ENCODE data around the gene ZBTB2.

ZBTB2 gene

DNA sequence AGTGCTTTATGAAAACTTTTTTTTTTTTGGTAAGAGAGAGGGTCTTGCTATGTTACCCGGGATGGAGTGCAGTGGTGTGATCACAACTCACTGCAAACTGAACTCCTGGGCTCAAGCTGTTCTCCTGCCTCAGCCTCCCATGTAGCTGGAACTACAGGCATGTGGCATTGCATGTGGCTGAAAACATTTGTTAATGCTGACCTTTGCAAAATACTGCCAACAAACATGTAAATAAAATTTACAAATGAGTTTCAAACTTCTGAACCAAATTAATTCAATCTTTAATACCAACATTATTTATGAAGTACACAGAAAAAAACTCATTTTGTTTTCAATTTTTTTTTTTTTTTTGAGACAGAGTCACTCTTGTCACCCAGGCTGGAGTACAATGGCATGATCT lies 26.1 kb upstream of the ZBTB2 start:
- in situ Hi-C loops (cut with HindIII; ENCODE audit: low pct_unique_long_range_greater_than_20kb, low sequenced_read_pairs) = no loop called here
- DNase-seq (ENCODE audit: low read depth in 1 of 2, low spot score in 1 of 2) = no peak

DNA sequence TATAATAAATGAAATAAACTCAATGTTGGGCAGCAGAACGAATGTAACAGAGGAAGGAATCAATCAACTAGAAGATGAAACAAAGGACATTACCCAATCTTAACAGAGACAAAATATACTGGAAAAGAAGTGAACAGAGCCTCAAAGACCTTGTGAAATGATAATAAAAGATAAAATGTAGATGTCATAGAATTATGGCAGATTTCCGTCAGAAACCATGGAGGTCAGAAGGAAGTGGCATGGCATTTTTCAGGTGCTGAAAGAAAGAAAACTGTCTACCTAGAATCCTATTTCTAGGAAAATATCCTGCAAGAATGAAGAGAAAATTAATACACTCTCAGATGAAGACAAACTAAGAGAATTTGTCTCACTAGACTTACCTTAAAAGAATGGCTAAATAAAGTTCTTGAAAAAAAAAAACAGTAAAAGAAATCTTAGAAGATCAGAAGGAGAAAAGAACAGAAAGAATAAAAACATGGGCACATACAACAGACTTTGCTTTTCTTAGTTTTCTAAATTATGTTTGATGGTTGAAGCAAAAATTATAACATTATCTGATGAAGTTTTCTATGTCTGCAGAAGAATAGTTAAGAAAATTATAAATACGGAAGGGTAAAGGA lies 23.4 kb upstream of the ZBTB2 start:
- TF ChIP-seq JUND (IDR thresholded peaks at IDR 0.05; ENCODE audit: low read depth) = no peak
- in situ Hi-C loops (cut with HindIII; ENCODE audit: low pct_unique_long_range_greater_than_20kb, low sequenced_read_pairs) = no loop called here

More for the DNA sequence above, 26.1 kb upstream of the ZBTB2 start:
- no peak for TF ChIP-seq JUND (IDR thresholded peaks at IDR 0.05; ENCODE audit: low read depth)

DNA sequence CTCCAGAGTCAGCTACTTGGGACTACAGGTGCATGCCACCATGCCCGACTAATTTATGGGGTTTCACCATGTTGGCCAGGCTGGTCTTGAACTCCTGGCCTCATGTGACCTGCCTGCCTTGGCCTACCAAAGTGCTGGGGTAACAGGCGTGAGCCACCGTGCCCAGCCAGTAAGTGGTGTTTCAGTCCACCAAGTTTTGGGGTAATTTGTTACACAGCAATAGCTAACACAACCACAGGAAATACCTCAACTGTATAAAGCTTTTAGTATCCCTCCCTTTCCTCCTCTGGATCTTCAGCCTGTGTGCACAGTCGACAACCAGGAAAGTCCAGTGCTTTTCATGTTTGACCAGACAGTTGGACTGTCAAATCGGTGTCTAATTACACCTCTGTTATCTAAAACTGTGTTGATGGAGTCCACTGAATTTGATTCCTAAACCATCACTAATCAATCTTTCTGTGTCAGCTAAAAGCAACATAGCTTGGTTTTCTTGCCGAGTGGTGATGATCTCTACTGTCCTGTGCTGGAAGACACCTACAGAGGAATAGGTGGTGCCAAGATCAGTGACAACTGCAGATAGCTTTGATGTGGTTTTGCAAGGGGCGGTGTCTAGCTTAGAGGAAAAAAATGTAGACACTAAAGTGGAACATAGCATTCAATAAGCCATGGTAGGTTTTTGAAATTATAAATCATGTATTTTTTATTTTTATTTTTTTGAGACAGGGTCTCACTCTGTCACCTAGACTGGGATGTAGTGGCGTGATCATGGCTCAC lies 22.2 kb upstream of the ZBTB2 start:
- DNase-seq (ENCODE audit: low read depth in 1 of 2, low spot score in 1 of 2) = no peak
- no peak for TF ChIP-seq JUND (IDR thresholded peaks at IDR 0.05; ENCODE audit: low read depth)
- in situ Hi-C loops (cut with HindIII; ENCODE audit: low pct_unique_long_range_greater_than_20kb, low sequenced_read_pairs) = no loop called here

More for the DNA sequence above, 23.4 kb upstream of the ZBTB2 start:
- no peak for DNase-seq (ENCODE audit: low read depth in 1 of 2, low spot score in 1 of 2)

- no peak for DNase-seq (ENCODE audit: low read depth in 1 of 2, low spot score in 1 of 2)
- in situ Hi-C loops (cut with HindIII; ENCODE audit: low pct_unique_long_range_greater_than_20kb, low sequenced_read_pairs) = no loop called here
- TF ChIP-seq JUND (IDR thresholded peaks at IDR 0.05; ENCODE audit: low read depth) = no peak
Observed at GRCh38 chr6:151412909-151413308, 21.6 kb upstream of the ZBTB2 start.

DNA sequence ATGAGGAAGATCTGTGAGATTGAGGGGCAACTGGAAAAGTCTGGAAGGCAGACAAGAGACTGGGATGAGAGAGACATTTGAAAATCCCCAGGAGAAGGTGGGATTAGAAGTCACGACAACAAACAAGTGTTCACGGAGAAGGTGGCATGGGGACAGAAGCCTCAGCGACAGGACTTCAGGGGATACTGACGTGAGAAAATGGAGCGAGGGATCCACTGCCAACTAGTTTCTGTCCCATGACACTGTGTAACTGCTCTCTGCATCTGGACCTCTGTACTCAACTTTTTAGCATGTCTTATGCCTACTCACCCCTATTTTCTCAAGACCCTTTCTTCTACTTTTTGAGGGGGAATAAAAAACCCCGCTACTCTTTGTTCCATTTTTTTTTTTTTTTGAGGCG lies 18.3 kb upstream of the ZBTB2 start:
- DNase-seq (ENCODE audit: low read depth in 1 of 2, low spot score in 1 of 2) = no peak
- in situ Hi-C loops (cut with HindIII; ENCODE audit: low pct_unique_long_range_greater_than_20kb, low sequenced_read_pairs) = no loop called here
- TF ChIP-seq JUND (IDR thresholded peaks at IDR 0.05; ENCODE audit: low read depth) = no peak

- in situ Hi-C loops (cut with HindIII; ENCODE audit: low pct_unique_long_range_greater_than_20kb, low sequenced_read_pairs) = no loop called here
- DNase-seq (ENCODE audit: low read depth in 1 of 2, low spot score in 1 of 2) = no peak
- TF ChIP-seq JUND (IDR thresholded peaks at IDR 0.05; ENCODE audit: low read depth) = no peak
Observed at GRCh38 chr6:151409260-151409659, 17.9 kb upstream of the ZBTB2 start.

- TF ChIP-seq JUND (IDR thresholded peaks at IDR 0.05; ENCODE audit: low read depth) = no peak
- in situ Hi-C loops (cut with HindIII; ENCODE audit: low pct_unique_long_range_greater_than_20kb, low sequenced_read_pairs) = no loop called here
- DNase-seq (ENCODE audit: low read depth in 1 of 2, low spot score in 1 of 2) = no peak
Observed at GRCh38 chr6:151408858-151409257, 17.5 kb upstream of the ZBTB2 start.

DNA sequence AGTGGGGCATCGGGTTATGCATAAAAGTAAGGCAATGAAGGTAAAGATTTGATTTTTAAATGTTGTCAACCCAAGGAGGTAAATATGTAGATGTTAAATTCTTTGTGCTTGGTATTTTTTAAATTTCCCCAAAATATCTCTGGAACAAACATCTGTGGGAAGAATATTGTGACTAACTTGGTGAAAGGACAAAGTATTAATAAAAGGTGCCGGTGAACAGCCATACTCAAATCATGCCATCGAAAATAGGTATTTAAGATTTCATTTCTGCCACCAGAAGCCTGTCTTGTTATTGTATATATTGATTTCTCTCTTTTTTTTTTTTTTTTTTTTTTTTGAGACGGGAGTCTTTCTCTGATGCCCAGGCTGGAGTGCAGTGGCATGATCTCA lies 12.6 kb upstream of the ZBTB2 start:
- in situ Hi-C loops (cut with HindIII; ENCODE audit: low pct_unique_long_range_greater_than_20kb, low sequenced_read_pairs) = no loop called here

GRCh38 chr6:151402228-151402627 lies 10.9 kb upstream of the ZBTB2 start:
- in situ Hi-C loops (cut with HindIII; ENCODE audit: low pct_unique_long_range_greater_than_20kb, low sequenced_read_pairs) = no loop called here
- DNase-seq (ENCODE audit: low read depth in 1 of 2, low spot score in 1 of 2) = no peak
- TF ChIP-seq JUND (IDR thresholded peaks at IDR 0.05; ENCODE audit: low read depth) = no peak

More for the DNA sequence above, 12.6 kb upstream of the ZBTB2 start:
- DNase-seq (ENCODE audit: low read depth in 1 of 2, low spot score in 1 of 2) = no peak
- no peak for TF ChIP-seq JUND (IDR thresholded peaks at IDR 0.05; ENCODE audit: low read depth)

GRCh38 chr6:151400473-151400872 lies 9.1 kb upstream of the ZBTB2 start:
- no peak for DNase-seq (ENCODE audit: low read depth in 1 of 2, low spot score in 1 of 2)
- in situ Hi-C loops (cut with HindIII; ENCODE audit: low pct_unique_long_range_greater_than_20kb, low sequenced_read_pairs) = no loop called here
- TF ChIP-seq JUND (IDR thresholded peaks at IDR 0.05; ENCODE audit: low read depth) = no peak

DNA sequence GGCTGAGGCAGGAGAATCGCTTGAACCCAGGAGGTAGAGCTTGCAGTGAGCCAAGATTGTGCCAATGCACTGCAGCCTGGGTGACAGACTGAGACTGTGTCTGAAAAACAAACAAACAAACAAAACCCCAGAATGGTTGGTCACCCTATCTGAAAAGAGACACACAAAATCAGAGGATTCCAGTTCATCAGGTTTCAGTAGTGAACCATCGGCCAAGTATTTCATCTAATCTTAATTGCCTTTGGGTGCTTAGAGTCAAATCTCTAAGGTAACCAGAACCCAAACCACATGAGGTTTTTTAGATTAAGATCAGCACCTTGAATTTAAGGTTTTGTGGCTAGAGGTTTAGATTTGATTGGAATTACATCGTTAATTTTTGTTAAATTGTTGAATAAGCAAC lies 8.3 kb upstream of the ZBTB2 start:
- in situ Hi-C loops (cut with HindIII; ENCODE audit: low pct_unique_long_range_greater_than_20kb, low sequenced_read_pairs) = no loop called here
- peak in 1 of 2 experiments; percentile 54 for DNase-seq (ENCODE audit: low read depth in 1 of 2, low spot score in 1 of 2)
- no peak for TF ChIP-seq JUND (IDR thresholded peaks at IDR 0.05; ENCODE audit: low read depth)

- in situ Hi-C loops (cut with HindIII; ENCODE audit: low pct_unique_long_range_greater_than_20kb, low sequenced_read_pairs) = no loop called here
Observed at GRCh38 chr6:151393410-151393809, 2.1 kb upstream of the ZBTB2 start.

DNA sequence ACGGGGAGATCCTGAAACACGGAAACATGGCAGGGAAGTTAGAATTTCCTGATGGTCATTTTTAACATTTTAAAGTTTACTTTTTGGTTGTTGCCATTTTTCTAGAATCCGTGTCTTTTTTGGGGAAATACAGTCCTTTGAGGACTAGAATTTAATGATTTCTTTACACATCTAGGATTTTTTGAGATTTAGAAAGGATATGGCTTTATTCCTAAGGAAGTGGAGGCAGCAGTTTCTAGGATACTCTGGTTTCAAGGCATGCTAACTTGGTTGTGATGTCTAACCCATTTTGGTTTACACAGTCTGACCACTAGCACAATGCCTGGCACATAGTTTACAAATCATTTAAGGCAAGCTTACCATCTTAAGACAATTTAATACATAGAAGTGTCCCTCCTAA lies 1.1 kb upstream of the ZBTB2 start:
- in situ Hi-C loops (cut with HindIII; ENCODE audit: low pct_unique_long_range_greater_than_20kb, low sequenced_read_pairs) = no loop called here
- no peak for DNase-seq (ENCODE audit: low read depth in 1 of 2, low spot score in 1 of 2)

More at GRCh38 chr6:151393410-151393809, 2.1 kb upstream of the ZBTB2 start:
- DNase-seq (ENCODE audit: low read depth in 1 of 2, low spot score in 1 of 2) = no peak
- no peak for TF ChIP-seq JUND (IDR thresholded peaks at IDR 0.05; ENCODE audit: low read depth)

More for the DNA sequence above, 1.1 kb upstream of the ZBTB2 start:
- no peak for TF ChIP-seq JUND (IDR thresholded peaks at IDR 0.05; ENCODE audit: low read depth)

All from T47D (cell line).